Measurements from ENCODE around the gene CMPK1. TPM values are rescaled to one million over a fixed set of nuclear protein-coding genes. Genes with fewer than 3 reads are reported as not detected.

CMPK1 gene
- total and polyA plus RNA-seq, 2 donors (not counting 1 experiment from before 2014, with no cell fraction given): 65.1 to 87.4 TPM

GRCh38 chr1:47323599-47324031, 10.0 kb upstream of the CMPK1 start:
- no peaks in the 10 kb centered on the region for H3K36me3 ChIP-seq (ENCODE audit: control insufficient read depth, insufficient read depth, low read length)
- no peak overlapping the region for H2AFZ ChIP-seq (ENCODE audit: low read length)

DNA sequence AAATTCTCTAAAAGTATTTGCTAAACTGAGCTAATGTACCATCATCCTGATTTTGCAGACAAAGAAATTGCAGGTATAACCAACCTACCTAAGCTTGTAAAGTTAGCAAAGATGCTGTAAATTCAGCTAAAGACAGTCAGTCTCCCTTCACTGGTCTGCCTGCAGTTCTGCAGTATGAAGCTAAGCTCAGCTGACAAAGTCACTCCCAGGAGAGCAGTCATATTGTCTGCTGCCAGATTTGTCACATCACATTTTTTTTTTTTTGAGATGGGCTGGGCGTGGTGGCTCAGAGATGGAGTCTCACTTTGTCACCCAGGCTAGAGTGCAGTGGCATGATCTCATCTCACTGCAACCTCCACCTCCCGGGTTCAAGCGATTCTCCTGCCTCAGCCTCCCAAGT, 8.9 kb upstream of the CMPK1 start:
- Histone ChIP-seq H3K27ac (ENCODE audit: insufficient read depth, low read length) (no peak overlapping the region), H3K4me3 (replicated peaks in 1 of 4; ENCODE audit: control extremely low read depth in 1 of 4, insufficient read depth in 1 of 4, low read depth in 3 of 4, low read length in 4 of 4) (no peak overlapping the region)

More at GRCh38 chr1:47323599-47324031, 10.0 kb upstream of the CMPK1 start:
- Histone ChIP-seq H3K27ac (ENCODE audit: insufficient read depth, low read length) (no peak overlapping the region), H4K20me1 (ENCODE audit: control insufficient read depth, extremely low read depth, insufficient read depth, low read length) (no peaks in the 10 kb centered on the region), H3K4me1 (ENCODE audit: control insufficient read depth, extremely low read depth, insufficient read depth, low read length) (no peaks in the 10 kb centered on the region), H3K79me2 (ENCODE audit: control insufficient read depth, insufficient read depth, low read length) (no peaks in the 10 kb centered on the region), H3K4me2 (ENCODE audit: extremely low read depth, insufficient read depth, low read length) (no peak overlapping the region), H3K4me3 (replicated peaks in 1 of 4; ENCODE audit: control extremely low read depth in 1 of 4, insufficient read depth in 1 of 4, low read depth in 3 of 4, low read length in 4 of 4) (no peak overlapping the region), H3K9me3 (ENCODE audit: control insufficient read depth, insufficient read depth, low read depth, low read length) (no peaks in the 10 kb centered on the region), H3K9ac (ENCODE audit: insufficient read depth, low read length) (no peak overlapping the region), H3K27me3 (ENCODE audit: control insufficient read depth, insufficient read depth, low read length) (no peaks in the 10 kb centered on the region)
- DNase-seq (ENCODE audit: low read depth in 2 of 2): no peak
- no peak for TF ChIP-seq CTCF (conservative IDR thresholded peaks at IDR 0.05 in 1 of 2, IDR thresholded peaks at IDR 0.05 in 1 of 2; ENCODE audit: low read depth in 1 of 2, low read length in 2 of 2)

DNA sequence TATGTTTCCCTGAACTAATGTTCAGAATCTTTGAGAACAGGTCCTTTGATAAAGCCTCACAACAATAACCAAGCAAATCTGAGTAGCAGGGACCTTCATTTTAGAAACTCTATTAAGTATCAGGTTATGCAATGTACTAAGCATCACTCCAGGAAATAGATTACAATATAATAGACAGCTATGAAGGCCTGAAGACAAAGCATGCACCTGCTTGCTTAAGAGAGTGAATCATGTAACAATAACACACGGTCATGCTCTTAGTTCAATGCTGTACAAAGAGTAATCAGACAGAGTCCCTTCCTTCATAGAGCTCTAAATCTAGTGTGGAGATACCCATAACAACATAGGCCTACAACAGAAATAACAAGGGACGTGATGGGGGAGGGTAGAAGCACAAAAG, 8.1 kb upstream of the CMPK1 start:
- H3K27me3 ChIP-seq (ENCODE audit: control insufficient read depth, insufficient read depth, low read length): no peaks in the 10 kb centered on the region
- H3K27ac ChIP-seq (ENCODE audit: insufficient read depth, low read length): no peak overlapping the region
- no peaks in the 10 kb centered on the region for H3K9me3 ChIP-seq (ENCODE audit: control insufficient read depth, insufficient read depth, low read depth, low read length)
- peak in 1 of 2 donors; percentile 8 for DNase-seq (ENCODE audit: low read depth in 2 of 2)
- H3K9ac ChIP-seq (ENCODE audit: insufficient read depth, low read length): no peak overlapping the region
- no peak for TF ChIP-seq EZH2 (IDR thresholded peaks at IDR 0.05; ENCODE audit: low read length, missing control alignments)
- TF ChIP-seq CTCF (conservative IDR thresholded peaks at IDR 0.05 in 1 of 2, IDR thresholded peaks at IDR 0.05 in 1 of 2; ENCODE audit: low read depth in 1 of 2, low read length in 2 of 2): no peak
- no peak overlapping the region for H3K4me3 ChIP-seq (replicated peaks in 1 of 4; ENCODE audit: control extremely low read depth in 1 of 4, insufficient read depth in 1 of 4, low read depth in 3 of 4, low read length in 4 of 4)
- H3K4me2 ChIP-seq (ENCODE audit: extremely low read depth, insufficient read depth, low read length): no peak overlapping the region
- H3K36me3 ChIP-seq (ENCODE audit: control insufficient read depth, insufficient read depth, low read length): no peaks in the 10 kb centered on the region
- H3K79me2 ChIP-seq (ENCODE audit: control insufficient read depth, insufficient read depth, low read length): no peaks in the 10 kb centered on the region
- no peaks in the 10 kb centered on the region for H4K20me1 ChIP-seq (ENCODE audit: control insufficient read depth, extremely low read depth, insufficient read depth, low read length)
- no peaks in the 10 kb centered on the region for H3K4me1 ChIP-seq (ENCODE audit: control insufficient read depth, extremely low read depth, insufficient read depth, low read length)
- no peak overlapping the region for H2AFZ ChIP-seq (ENCODE audit: low read length)

More for the DNA sequence above, 8.9 kb upstream of the CMPK1 start:
- H3K9me3 ChIP-seq (ENCODE audit: control insufficient read depth, insufficient read depth, low read depth, low read length): no peaks in the 10 kb centered on the region
- H3K4me2 ChIP-seq (ENCODE audit: extremely low read depth, insufficient read depth, low read length): no peak overlapping the region
- H3K27me3 ChIP-seq (ENCODE audit: control insufficient read depth, insufficient read depth, low read length): no peaks in the 10 kb centered on the region
- H3K4me1 ChIP-seq (ENCODE audit: control insufficient read depth, extremely low read depth, insufficient read depth, low read length): no peaks in the 10 kb centered on the region
- H3K9ac ChIP-seq (ENCODE audit: insufficient read depth, low read length): no peak overlapping the region
- no peaks in the 10 kb centered on the region for H4K20me1 ChIP-seq (ENCODE audit: control insufficient read depth, extremely low read depth, insufficient read depth, low read length)
- H3K79me2 ChIP-seq (ENCODE audit: control insufficient read depth, insufficient read depth, low read length): no peaks in the 10 kb centered on the region
- no peak for DNase-seq (ENCODE audit: low read depth in 2 of 2)
- H2AFZ ChIP-seq (ENCODE audit: low read length): no peak overlapping the region
- no peaks in the 10 kb centered on the region for H3K36me3 ChIP-seq (ENCODE audit: control insufficient read depth, insufficient read depth, low read length)
- TF ChIP-seq CTCF (conservative IDR thresholded peaks at IDR 0.05 in 1 of 2, IDR thresholded peaks at IDR 0.05 in 1 of 2; ENCODE audit: low read depth in 1 of 2, low read length in 2 of 2) (no peak), EZH2 (IDR thresholded peaks at IDR 0.05; ENCODE audit: low read length, missing control alignments) (no peak)
